Fibroblast of mammary gland (primary cell): ENCODE results near the gene DGKQ.

ENCODE experiments used
- DNase-seq: peaks from one replicate; pipeline ENCODE4 v3.0.0-alpha.2; 2010; ENCODE audit warnings: low read depth
- H3K4me3 ChIP-seq: 2 replicates; pipeline ENCODE4 v1.5.1; 2011; ENCODE audit warnings: low read depth, mild to moderate bottlenecking, low read length, moderate library complexity; ENCODE audit not compliant: control insufficient read depth
- CTCF ChIP-seq: conservative IDR thresholded peaks from 2 replicates; pipeline ENCODE4 v1.5.1; 2011; ENCODE audit warnings: low read depth, low read length, inconsistent platforms; ENCODE audit not compliant: control insufficient read depth, insufficient read depth

Gene DGKQ

DNA sequence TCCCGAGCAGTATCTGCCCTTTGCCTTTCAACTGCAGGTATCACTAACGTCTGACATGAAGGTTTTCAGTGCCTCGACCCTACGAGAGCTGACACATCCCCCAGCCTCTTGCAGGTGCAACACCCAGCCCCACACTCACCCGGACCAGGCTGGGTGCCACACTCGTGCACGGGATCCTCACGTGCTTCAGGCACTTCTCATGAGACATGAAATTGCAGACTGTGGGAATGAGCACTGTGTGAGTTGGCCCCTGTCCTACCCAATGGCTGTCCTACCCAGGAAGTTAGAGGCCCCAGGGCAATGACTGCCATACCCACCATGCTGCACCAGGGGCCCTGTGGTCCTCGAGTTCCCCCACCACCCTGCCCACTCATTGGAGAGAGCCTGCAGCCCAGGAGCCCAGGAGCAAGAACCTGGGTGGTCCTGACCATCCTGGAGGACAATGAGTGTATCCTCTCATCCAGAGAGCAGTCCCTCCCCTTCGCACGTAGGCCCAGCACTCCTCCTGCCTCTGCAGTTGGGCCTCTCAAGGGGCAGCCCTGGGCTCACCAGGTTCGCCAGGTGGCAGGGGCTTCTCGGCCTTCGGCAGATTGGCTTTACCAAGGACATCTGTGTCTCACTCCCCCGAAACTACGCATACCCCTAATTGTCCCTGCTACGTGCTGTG is 2.4 kb downstream of the DGKQ start:
- H3K4me3 ChIP-seq = no peak overlapping the region
- no peak for DNase-seq
- TF ChIP-seq CTCF = no peak

- TF ChIP-seq CTCF = no peak
- no peak for DNase-seq
- H3K4me3 ChIP-seq = no peak overlapping the region
These were observed 3.2 kb downstream of the DGKQ start for GRCh38 chr4:970046-970745.

GRCh38 chr4:968621-969394 is 4.6 kb downstream of the DGKQ start:
- no peak for TF ChIP-seq CTCF
- DNase-seq = no peak
- H3K4me3 ChIP-seq = no peak overlapping the region

DNA sequence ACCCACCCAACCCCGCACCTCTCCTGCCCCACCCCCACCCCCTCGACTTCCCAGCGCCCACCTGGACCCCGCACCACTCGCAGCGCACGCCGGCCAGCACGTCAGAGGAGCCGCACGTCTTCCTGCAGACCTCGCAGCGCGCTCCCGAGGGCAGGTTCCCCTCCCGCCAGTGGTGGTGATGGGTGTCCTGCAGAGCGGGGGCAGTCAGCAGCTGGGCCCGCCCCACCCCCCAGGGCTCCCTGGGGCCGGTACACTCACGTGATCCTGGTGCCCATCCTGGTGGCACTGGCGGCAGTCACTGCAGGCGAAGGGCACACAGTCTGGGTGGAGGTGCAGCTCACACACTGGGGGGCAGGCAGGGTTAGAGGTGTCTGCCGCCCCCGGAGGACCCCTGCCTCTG is 5.1 kb downstream of the DGKQ start:
- no peak for DNase-seq
- no peak overlapping the region for H3K4me3 ChIP-seq
- TF ChIP-seq CTCF = no peak

DNA sequence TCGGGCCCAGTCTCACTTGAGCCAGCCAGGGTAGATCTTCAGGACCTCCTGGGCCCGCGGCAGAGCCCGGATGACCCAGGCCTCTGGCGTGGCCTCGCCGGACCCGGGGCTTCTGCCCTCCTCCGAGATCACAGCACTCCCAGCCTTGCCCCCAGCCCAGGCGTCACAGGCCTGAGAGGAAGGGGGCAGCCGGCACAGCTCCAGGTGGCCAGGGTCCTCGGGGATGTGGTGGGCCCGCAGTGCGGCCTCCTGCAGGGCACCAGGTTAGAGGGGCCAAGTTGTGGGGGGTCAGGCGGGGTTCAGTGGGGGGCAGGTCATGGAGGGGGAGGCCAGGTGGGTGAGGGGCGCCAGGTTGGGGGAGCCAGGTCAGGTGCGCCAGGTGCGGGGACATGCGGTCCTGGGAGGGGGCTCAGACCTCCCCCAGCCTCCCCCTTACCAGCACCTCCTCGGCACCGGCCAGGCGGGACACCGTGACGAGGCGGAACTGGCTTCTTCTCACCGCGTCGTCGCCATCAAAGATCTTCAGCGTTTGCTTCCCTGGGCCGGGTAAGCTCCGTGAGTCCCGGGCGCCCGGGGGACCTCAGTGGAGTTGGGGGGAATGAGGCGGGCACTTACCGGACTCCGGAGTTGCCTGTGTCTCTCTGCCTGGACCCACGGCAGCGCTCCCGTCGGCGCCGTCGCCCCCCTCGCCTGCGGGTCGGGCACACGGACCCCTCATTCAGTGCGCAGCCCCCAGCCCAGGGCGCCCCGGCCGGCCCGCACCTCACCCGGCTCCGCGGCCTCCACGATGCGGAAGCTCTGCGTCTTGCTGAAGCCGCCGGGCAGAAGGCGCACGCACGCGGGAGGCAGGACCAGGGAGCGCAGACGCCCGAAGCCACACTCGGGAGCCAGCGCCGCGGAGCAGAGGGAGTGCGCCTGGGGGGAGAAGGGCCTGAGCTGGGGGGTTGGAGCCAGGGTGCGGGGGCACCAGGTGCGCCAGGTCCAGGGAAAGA is 6.0 kb downstream of the DGKQ start:
- TF ChIP-seq CTCF = no peak
- no peak overlapping the region for H3K4me3 ChIP-seq
- DNase-seq = no peak
